T-helper 2 cell treated with Interferon-gamma antibody and Interleukin-4, amounts not matched to agents 5 μg/mL and 100 μg/mL, for 36 hours (primary cell): ENCODE data around the gene RBMY1D.
"Not testable (repeated sequence)": the region's sequence is repeated elsewhere in the genome, so short reads cannot be mapped to it uniquely, and the experiment has no call there.

Source experiments
- DNase-seq: peaks from one replicate; pipeline ENCODE4 v3.0.0; 2021; ENCODE audit warnings: low spot score
- H3K27ac Mint-ChIP-seq: one replicate; pipeline ENCODE4 v1.8.0; 2021; ENCODE audit warnings: mild to moderate bottlenecking, mixed read lengths
- H3K27me3 Mint-ChIP-seq: one replicate; pipeline ENCODE4 v1.8.0; 2021; ENCODE audit warnings: low read depth, mixed read lengths
- H3K36me3 Mint-ChIP-seq: one replicate; pipeline ENCODE4 v1.8.0; 2021; ENCODE audit warnings: low read depth, mixed read lengths
- H3K4me1 Mint-ChIP-seq: one replicate; pipeline ENCODE4 v1.8.0; 2021; ENCODE audit warnings: low read depth, mixed read lengths
- H3K4me3 Mint-ChIP-seq: one replicate; pipeline ENCODE4 v1.8.0; 2022; ENCODE audit warnings: mild to moderate bottlenecking, moderate library complexity, mixed read lengths
- H3K9me3 Mint-ChIP-seq: one replicate; pipeline ENCODE4 v1.8.0; 2021; ENCODE audit warnings: mixed read lengths

Gene RBMY1D

GRCh38 chrY:21894426-21894825 is at the start of gene RBMY1D:
Gene RBMY1D, minus strand, starts transcription at chrY:21894526. Its CDS starts 2,013 bp downstream, at chrY:21892513.
- H3K36me3 Mint-ChIP-seq, H3K4me1 Mint-ChIP-seq, H3K27me3 Mint-ChIP-seq, H3K4me3 Mint-ChIP-seq, DNase-seq, H3K27ac Mint-ChIP-seq, H3K9me3 Mint-ChIP-seq: not testable (repeated sequence)

GRCh38 chrY:21917932-21918331 is 23.6 kb upstream of the RBMY1D start, which contains the start of gene RBMY1E:
Gene RBMY1E, minus strand, starts transcription at chrY:21918032. Its CDS starts 1,978 bp downstream, at chrY:21916054.
- not testable (repeated sequence) for H3K36me3 Mint-ChIP-seq, H3K27ac Mint-ChIP-seq, DNase-seq, H3K9me3 Mint-ChIP-seq, H3K27me3 Mint-ChIP-seq, H3K4me3 Mint-ChIP-seq, H3K4me1 Mint-ChIP-seq

- H3K9me3 Mint-ChIP-seq, H3K4me1 Mint-ChIP-seq, H3K27ac Mint-ChIP-seq, H3K36me3 Mint-ChIP-seq, H3K27me3 Mint-ChIP-seq, H3K4me3 Mint-ChIP-seq, DNase-seq: not testable (repeated sequence)
Measured at GRCh38 chrY:21869407-21870076, 24.8 kb downstream of the RBMY1D start.

GRCh38 chrY:21845481-21845880 is 48.8 kb downstream of the RBMY1D start:
- no peaks in the 10 kb centered on the region for H3K36me3 Mint-ChIP-seq
- no peaks in the 10 kb centered on the region for H3K27me3 Mint-ChIP-seq
- H3K27ac Mint-ChIP-seq, result no peak overlapping the region
- H3K4me3 Mint-ChIP-seq, result no peak overlapping the region
- no peak for DNase-seq
- no peaks in the 10 kb centered on the region for H3K9me3 Mint-ChIP-seq
- no peaks in the 10 kb centered on the region for H3K4me1 Mint-ChIP-seq

GRCh38 chrY:21842090-21842489 is 52.2 kb downstream of the RBMY1D start:
- H3K36me3 Mint-ChIP-seq, result no peaks in the 10 kb centered on the region
- H3K4me1 Mint-ChIP-seq, result no peaks in the 10 kb centered on the region
- H3K27ac Mint-ChIP-seq, result no peak overlapping the region
- no peaks in the 10 kb centered on the region for H3K27me3 Mint-ChIP-seq
- H3K9me3 Mint-ChIP-seq, result no peaks in the 10 kb centered on the region
- no peak overlapping the region for H3K4me3 Mint-ChIP-seq
- no peak for DNase-seq

- no peak for DNase-seq
- no peaks in the 10 kb centered on the region for H3K36me3 Mint-ChIP-seq
- no peaks in the 10 kb centered on the region for H3K9me3 Mint-ChIP-seq
- no peak overlapping the region for H3K27ac Mint-ChIP-seq
- H3K4me1 Mint-ChIP-seq, result no peaks in the 10 kb centered on the region
- no peak overlapping the region for H3K4me3 Mint-ChIP-seq
- no peaks in the 10 kb centered on the region for H3K27me3 Mint-ChIP-seq
Measured at GRCh38 chrY:21839489-21839888, 54.8 kb downstream of the RBMY1D start.

- Mint-ChIP-seq H3K4me3 (no peak overlapping the region), H3K9me3 (no peaks in the 10 kb centered on the region), H3K27me3 (no peaks in the 10 kb centered on the region), H3K36me3 (no peaks in the 10 kb centered on the region), H3K27ac (no peak overlapping the region), H3K4me1 (no peaks in the 10 kb centered on the region)
- DNase-seq, result no peak
Measured at GRCh38 chrY:21836343-21836742, 58.0 kb downstream of the RBMY1D start.

GRCh38 chrY:21835052-21835451 is 59.3 kb downstream of the RBMY1D start:
- H3K36me3 Mint-ChIP-seq, result no peaks in the 10 kb centered on the region

More at GRCh38 chrY:21835052-21835451, 59.3 kb downstream of the RBMY1D start:
- H3K9me3 Mint-ChIP-seq, result no peaks in the 10 kb centered on the region
- DNase-seq, result no peak
- H3K4me3 Mint-ChIP-seq, result no peak overlapping the region
- H3K27me3 Mint-ChIP-seq, result no peaks in the 10 kb centered on the region
- H3K27ac Mint-ChIP-seq, result no peak overlapping the region
- H3K4me1 Mint-ChIP-seq, result no peaks in the 10 kb centered on the region
